ENCODE data around the gene SLC9A5.

DNA sequence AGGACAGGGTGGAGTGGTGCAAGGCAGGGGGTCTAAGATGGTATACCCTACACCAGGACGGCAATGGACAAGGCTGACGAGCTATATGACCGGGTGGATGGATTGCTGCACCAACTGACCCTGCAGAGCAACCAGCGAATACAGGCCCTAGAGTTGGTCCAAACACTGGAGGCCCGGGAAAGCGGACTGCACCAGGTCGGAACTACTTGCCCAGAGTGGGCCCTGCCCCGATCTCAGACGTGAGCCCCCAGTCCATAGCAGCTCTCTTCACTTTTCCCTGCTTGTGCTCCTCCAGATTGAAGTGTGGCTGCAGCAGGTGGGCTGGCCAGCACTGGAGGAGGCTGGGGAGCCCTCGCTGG lies 33.6 kb downstream of the SLC9A5 start:
- TF ChIP-seq, protein P1, sequence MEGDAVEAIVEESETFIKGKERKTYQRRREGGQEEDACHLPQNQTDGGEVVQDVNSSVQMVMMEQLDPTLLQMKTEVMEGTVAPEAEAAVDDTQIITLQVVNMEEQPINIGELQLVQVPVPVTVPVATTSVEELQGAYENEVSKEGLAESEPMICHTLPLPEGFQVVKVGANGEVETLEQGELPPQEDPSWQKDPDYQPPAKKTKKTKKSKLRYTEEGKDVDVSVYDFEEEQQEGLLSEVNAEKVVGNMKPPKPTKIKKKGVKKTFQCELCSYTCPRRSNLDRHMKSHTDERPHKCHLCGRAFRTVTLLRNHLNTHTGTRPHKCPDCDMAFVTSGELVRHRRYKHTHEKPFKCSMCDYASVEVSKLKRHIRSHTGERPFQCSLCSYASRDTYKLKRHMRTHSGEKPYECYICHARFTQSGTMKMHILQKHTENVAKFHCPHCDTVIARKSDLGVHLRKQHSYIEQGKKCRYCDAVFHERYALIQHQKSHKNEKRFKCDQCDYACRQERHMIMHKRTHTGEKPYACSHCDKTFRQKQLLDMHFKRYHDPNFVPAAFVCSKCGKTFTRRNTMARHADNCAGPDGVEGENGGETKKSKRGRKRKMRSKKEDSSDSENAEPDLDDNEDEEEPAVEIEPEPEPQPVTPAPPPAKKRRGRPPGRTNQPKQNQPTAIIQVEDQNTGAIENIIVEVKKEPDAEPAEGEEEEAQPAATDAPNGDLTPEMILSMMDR (conservative IDR thresholded peaks at IDR 0.05; ENCODE audit: low read length), result no peak
- no peak for TF ChIP-seq EZH2phosphoT487 (IDR thresholded peaks at IDR 0.05; ENCODE audit: borderline replicate concordance, low read depth, low read length)

Measured in OCI-LY7 (cell line).